Activated CD4-positive, CD25-positive, alpha-beta regulatory T cell treated with anti-CD3 and anti-CD28 coated beads, Interleukin-2, amount 50 U/mL, for 16 hours (primary cell): ENCODE results near the gene GRIK4.
"Not testable (repeated sequence)": the region's sequence is repeated elsewhere in the genome, so short reads cannot be mapped to it uniquely, and the experiment has no call there.

ENCODE experiments used
- DNase-seq: peaks from one replicate; pipeline ENCODE4 v3.0.0-alpha.2; 2020; ENCODE audit warnings: low read depth, low spot score

Gene GRIK4

DNA sequence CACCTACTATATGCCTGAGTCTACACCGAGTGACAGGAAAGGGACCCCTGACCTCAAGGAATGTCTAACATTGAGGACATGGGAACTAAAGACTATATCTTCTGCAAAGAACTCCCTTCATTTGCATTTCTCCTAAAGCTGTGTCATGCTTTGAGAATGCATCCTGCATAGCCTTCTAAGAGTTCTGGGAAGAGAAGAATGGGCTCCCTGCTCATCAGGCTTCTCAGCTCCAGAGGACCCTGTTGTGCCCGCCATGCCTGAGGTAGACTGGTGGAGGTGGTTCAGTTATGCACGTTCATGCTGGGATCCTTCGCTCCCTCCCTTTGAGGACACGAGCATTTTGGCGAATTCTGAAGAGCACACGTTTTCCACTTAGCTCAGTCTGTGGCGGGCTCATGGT lies 63.3 kb downstream of the GRIK4 start:
- no peak for DNase-seq

DNA sequence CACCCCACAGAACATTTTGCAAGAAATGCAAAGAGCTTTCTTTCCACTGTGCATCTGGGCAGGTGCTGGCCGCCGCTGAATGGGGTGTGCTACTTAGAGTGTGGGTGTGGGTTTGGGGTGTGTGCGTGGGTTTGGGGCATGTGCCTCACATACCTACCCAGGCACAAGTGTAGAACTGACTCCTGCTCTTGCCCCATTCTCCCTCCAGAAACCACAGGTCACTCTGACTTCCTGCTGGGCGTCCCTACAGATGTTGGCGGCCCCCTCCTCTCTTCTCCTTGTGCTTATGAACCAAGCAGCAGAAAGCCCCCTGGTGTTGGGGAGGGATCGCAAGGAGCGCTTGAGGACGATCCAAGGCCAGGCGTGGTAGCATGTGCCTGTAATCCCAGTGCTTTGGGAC lies 63.9 kb downstream of the GRIK4 start:
- DNase-seq, result no peak

DNA sequence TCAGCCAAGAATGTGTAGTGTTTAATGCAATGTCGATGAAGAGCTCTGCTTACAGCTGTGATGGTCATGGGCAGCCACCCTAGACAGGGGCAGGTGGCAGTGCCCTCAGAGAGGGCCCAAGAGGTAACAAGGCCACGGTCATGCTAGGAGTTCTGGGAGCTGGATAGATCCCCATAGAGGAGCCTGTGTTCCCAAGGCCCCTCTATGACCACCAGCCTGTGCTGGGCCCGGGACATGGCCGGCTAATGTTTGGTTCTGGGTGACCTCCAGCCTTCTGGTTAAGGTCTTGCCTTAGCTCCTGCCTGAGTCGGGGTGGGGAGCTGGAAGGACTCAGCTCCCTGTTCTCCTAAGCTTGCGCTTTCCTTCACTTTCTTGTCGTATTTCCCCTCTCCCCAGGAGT lies 65.1 kb downstream of the GRIK4 start:
- DNase-seq, result no peak

DNA sequence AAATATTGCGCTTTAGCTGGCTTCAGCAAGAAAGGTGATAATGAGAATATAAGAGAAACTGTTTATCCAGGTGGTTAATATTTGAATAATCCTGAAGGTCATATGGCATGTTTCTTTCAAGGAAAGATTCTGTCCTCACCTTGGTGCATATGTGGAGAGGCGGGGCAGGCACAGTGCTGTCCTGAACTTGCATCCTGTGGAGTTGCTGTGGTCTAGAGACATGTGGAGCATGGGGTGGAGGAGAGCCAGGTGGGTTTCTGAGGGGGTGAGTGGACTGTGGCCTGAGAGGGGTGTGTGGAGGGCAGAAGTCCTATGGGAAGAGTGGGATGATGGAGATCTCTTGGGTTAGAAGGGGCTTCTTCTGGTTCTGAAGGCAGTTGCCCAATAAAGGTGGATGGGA lies 65.5 kb downstream of the GRIK4 start:
- DNase-seq, result no peak

DNA sequence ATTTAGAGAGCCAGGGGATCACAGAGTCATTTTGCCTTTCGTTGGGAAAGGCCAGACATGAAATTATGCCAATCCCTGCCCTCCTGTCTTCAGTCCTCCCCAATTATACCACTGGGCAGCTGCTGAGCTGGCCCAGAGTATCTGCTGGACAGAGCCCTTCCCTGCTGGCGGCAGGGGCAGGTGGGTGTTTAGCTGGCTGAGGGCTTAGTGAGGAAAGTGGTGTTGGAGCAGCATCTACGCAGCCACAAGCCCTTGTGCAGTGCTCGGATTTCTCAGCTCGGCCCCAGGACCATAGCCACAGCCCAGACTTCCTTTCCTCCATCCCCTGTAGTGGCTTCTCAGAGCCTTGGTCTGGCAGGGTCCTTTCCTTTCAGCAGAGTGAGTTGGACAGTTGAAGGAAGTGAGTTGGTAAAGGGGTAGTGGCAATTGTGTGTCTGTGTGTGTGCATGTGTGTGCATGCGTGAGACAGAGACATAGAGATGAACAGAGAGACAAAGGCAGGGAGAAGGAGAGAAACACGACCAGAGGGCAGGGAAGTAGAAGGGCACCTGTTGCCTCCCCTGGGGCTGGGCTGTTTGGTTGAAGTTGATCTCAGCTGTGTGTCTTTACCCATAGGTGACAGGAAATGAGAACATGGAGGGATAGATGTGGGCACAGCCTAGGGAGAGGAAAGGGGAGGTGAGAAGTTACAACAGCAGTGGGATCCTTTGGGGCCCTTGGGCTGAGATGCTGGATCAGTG lies 66.2 kb downstream of the GRIK4 start:
- DNase-seq, result no peak

DNA sequence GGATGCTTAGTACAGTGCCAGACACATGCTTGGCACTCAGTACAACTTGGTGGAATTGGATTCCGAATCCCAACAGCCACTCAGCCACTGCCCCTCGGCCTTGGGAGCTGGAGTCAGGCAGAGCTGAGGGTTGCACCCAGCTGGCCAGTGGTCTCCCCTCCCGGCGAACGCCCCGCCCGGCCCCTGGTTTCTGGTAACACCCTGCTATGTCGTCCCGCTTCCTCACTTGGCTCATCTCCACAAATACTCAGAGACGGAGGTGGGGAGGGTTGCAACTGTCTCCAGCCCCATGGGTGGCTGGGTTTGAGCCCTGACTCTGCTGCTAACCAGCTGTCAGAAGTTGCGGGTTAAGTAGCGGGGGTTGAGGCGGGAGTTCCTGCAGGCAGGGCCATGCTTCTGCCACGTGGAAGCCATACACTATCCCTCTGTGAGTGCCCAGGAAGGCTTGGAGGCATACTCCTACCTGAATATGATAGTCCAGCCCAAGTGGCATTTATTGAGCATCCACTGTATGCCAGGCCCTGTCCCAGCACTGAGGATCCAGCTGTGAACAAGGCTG lies 67.1 kb downstream of the GRIK4 start:
- no peak for DNase-seq

DNA sequence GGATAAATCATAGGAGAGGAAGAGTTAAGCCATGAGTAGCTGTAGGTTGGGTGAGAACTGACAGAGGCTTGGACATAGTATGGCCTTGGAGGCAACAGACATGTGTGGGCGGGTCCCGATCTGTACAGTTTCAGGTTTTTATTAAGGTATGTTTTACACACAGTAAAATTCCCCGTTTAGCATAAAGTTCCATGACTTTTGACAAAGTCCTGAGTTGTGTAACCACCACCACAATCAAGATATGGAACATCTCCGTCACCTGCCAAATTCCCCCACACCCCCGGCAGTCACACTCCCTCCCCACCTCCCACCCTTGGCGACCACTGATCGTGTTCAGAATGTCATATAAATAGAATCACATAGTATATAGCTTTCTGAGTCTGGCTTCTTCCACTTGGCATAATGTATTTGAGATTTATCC lies 68.1 kb downstream of the GRIK4 start:
- DNase-seq, result no peak

DNA sequence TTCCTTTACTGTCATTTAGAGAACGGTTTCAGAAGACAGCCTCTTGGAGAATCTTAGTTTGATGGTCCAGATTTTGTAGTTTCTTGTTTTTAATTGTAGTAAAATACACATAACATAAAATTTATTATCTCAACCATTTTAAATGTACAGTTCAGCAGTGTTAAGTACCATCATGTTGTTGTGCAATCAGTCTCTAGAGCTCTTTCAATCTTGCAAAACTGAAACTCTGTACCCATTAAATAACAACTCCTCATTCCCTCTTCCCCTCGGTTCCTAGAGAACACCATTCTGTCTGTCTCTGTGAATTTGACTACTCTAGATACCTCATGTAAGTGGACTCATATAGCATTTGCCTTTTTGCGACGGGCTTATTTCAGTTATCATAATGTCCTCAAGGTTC lies 69.8 kb downstream of the GRIK4 start:
- DNase-seq, result no peak

DNA sequence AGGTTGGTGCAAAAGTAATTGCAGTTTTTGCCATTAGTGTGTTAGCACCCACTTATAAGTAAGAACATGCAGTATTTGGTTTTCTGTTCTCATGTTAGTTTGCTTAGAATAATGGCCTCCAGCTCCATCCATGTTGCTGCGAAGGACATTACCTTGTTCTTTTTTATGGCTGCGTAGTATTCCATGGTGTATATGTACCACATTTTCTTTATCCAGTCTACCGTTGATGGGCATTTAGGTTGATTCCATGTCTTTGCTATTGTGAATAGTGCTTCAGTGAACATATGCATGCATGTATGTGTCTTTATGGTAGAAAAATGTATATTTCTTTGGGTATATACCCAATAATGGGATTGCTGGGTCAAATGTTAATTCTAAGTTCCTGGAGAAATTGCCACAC lies 71.0 kb downstream of the GRIK4 start:
- not testable (repeated sequence) for DNase-seq

DNA sequence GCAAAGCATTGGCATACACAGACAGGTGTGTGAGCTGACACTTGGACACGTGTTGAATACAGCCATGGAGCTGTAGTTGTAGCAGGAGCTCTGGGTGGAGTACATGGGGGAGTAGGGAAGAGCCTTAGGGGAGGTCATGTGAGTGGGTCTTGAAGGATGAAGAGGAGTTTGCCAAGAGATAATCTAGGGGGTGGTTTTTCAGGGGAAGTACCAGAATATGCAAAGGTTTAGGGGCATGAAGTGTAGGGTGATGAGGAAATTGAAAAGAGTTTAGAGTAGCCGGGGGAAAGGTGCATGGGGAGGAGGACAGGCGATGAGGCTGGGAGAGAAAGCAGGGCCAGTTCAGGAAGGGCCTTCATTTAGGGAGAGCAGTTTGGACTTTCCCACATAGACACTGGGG lies 74.5 kb downstream of the GRIK4 start:
- no peak for DNase-seq

DNA sequence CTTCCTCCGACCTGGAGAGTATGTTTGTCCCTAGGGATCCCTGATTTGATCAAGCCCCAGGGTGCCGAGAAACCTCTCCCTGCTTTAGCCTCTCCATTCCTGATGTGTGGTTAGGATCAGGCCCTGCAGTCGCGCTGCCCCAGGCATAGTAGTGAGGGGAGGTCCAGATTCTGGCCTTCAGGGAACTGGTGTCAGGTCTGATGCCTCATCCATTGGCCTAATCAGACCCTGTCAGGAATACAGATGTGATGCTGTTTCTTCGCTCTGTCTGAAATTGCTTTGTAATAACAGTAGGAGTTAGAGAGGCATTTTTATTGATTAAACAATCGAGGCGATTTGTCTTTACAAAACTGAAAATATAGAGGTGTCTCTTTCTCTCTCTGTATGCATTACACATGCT lies 75.2 kb downstream of the GRIK4 start:
- no peak for DNase-seq

DNA sequence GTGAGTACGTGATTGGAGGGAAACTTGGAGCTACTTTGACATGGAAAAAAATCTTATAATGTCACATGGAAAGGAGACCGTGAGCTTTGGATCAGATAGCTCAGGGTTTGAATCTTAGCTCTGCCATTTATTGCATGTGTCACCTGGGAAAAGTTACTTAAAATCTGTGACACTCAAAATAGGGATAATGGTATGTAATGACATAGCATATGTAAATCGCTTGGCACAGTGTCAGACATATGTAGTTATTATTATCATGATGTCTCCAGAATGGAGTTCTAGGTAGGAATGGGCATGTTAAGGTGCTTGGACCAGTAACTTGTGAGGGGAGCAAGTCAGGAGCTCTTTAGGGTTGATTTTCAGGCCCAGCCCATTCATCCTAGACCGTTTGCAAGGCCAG lies 75.8 kb downstream of the GRIK4 start:
- no peak for DNase-seq

DNA sequence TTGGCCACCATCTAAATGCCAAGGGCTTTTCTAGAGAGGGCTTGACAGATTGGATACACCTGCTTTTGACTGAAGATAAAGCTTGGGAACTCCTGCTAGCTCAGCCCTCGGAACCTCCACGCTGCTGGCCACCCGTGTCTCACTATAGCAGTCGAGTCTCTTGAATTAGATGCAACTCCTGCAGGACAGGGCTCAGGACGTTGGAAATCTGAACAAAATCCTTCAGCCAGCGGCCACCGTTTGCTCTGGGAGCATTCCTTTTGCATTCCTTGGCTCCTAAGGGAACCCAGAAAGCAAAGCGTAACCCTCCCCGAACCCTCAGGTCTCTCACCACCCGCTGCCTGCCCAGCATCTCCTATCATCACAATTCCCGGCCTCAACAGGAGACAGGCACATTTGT lies 77.8 kb downstream of the GRIK4 start:
- DNase-seq, result no peak

DNA sequence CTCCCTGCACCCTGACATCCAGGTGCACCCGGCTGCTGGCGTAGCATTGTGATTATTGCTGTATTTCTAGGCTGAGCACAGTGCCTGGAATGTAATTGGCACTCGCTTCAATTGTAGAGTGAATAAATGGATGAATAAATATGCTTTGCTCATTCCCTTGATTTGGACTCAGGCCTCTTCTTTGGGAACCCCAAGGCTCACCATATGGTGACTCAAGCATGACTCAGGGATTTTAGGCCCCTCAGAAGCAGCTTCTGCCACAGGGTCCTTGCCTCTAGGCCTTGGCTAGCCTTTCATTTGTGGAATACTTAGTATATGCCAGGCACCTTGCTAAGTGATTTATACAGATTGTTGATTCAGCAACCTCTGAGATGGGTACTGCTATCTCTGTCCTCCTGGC lies 78.9 kb downstream of the GRIK4 start:
- no peak for DNase-seq

DNA sequence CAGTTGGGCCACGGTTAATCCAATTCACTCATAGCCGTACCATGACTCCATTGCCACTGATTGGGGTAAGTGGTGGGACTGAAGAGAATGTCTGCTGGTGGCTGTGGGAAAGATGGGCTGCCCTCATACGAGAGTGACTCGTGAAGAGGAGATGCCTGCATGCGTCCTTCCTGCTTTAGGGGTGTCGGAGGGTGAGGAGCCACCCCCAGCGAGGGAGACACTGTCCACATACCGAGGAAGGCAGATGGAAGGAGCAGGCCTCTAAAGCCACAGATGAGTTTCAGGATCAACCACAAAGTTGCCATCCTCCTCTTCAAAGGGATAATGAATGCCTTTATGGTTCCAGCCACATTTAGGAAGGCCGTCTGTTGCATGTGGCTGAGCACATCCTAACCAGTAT lies 83.2 kb downstream of the GRIK4 start:
- DNase-seq, result no peak

DNA sequence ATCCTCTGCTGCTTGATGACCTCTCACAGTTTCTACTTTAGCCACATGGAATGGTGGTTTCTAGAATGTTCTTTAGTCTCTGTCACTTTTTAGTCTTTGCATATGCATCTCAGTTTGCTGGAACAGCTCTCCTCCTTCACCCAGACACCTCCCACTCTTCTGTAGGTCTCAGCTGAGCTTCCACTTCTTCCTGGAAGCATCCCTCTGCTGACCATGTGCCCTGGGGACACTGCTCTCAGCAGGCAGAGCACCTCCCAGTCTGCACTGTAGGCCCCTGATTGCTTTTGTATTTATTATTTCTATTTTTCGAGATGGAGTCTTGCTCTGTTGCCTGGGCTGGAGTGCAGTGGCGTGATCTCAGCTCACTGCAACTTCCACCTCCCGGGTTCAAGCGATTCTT lies 84.0 kb downstream of the GRIK4 start:
- DNase-seq, result no peak

DNA sequence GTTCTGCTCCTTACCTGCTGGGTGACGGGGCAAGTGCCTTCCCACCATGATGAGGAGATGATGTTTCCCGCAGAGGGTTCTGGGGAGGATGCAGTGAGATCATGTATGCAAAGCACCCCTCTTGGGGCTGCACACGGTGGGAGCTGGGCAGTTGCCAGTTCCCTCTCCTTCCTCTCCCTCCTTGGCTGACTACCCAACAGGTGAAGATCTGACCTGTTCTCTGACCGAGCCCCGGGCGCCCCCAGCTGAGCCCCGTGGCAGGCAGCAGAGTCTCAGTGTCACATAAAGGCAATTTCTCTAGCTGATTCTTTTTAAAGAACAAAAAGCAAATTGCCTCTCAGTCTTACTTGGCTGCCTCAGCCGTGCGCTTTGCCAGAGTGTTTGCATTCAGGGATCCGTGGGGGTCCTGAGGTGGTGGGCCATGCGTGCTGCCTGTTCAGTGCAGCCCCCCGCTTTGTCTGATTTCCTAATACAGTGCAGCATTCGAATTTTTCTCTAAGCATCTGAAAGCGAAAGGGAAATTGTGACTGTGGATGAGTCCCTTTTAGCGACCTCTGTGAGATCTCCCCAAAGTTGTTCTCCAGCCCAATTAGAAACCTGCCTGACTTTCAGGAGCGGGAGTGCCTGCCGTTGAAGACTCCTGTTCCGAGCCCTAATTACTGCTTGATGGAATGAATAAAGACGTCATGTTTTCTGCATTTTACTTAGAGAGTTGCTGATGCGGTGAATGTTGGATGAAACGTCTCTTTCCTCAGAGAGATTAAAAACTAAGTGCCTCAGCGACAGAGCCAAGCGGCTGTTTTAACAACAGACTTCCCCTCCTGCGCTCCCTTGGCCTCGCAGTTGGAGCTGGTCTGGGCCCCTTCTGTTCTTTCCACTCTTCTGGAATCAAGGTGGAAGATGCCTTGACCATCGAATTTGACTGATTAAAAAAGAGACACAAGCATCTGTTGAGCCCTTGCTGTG lies 86.0 kb downstream of the GRIK4 start:
- DNase-seq, result no peak

DNA sequence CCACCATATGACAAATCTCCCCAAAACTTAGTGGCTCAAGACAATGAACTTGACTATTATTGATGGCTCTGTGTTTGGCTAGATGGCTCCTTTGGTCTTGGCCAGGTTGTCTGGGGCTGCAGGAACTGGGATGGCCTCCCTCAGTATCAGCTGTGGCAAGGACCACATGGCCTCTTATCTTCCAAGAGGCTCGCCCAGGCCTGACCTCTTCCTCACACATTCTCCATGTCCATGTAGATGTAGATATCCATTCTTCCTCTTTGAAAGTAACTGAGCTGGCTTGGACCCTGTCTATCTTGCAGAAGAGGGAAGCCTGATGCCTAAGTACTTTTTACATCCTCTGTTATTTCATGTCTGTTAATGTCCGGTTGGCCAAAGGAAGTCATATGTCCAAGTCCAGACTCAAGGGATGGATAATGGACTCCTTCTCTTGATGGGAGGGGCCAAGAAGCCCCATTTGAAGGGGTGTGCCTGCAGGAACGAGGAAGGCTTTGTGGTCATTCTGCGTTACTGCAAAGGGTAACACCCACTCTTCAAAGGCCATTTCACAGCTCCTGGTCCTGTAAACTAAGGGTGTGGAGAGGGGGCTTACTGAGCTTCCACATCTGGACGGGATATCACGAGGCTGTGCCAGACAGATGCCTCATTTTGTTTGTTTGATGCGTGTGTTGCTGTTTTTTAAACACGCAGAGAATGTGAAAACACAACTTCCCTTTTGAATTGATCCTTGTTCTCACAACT lies 87.1 kb downstream of the GRIK4 start:
- DNase-seq, result no peak

DNA sequence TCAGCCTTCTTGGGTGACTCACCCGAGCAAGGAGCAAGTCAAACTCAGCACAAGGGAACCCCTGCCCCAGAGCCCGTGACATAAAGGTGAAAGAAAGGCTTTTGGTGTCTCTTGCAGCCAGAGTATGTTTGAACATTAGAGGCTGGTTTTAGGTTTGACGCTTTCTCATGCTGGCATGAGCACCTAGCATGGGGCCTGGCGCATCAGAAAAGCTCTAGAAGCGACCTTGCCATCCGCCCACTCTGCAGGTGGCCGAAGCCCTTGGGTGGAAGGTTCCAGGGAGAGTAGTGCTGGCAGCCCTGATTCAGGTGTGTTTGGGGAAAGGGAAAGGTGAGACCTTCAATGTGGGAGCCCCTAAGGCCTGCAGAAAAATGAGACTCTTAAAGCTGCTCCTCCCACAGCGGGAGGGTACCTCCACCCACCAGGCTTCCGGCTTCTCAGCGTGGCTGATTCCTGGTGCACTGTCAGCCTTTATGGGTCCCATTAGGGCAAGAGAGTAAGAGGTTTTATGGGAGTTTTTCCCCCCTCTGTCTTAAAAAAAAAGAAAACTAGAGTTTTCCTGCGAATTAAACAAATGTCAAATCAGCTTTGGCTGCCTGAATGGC lies 88.4 kb downstream of the GRIK4 start:
- DNase-seq, result no peak

DNA sequence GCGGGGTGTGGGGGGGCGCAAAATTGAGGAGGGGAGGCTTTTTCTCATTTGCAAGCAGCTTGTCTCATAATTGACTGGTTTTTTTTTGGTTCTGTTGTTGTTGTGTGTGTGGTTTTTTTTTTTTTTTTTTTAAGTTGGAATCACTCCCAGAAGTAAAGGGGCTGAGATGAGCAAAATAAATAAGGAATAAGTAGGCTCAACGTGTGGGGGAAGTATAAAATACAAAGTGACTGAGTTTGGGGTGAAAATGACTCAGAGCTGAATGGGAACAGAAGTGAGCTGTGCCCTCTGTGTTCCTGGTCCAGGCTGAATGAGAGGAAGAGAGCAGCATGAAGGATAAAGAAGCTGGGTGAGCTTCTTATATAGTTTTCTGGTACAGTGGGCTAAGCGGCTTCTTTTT lies 90.0 kb downstream of the GRIK4 start:
- no peak for DNase-seq

DNA sequence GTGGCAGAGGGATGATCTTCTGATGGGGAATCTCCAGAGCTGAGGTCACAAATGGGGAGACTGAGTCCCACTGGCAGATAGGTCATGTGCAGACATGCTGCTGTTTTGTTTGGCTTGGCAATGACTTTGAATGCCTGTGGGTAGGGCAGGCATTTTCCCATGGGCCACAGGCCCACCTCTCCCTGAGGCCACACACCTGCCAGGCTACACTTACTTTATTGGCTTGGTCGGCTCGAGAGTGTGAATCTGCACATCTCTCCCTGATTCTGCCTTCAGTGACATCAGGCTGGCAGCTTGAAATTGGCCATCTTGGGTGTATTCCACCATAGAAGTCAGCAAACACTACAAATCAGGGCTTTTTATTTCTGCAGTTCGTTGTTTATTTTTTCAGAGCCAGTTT lies 91.5 kb downstream of the GRIK4 start:
- no peak for DNase-seq

DNA sequence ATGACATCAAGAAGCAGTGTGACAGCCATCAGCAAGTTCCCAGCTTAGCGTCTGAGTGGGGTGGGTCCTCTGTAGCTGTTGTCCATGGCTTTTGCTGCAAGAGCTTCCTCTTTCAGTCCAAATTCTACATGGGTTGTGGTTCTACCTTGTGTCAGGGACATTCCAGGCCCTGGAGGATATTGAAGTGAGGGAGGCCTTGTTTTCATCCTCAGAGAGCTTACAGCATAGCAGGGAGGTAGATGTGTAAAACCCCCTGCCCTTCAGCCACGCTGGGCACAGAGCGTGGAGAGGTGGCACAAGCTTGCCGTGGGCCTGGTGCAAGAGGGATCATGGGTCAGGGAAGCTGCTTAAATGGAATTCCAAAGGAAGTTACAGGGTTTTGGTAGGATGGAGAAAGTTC lies 93.9 kb downstream of the GRIK4 start:
- DNase-seq, result no peak
